Embryonic facial prominence (tissue), 1 donor: ENCODE data around the gene SMIM31.

Experiments used
- DNase-seq: peaks from one replicate; pipeline ENCODE4 v3.0.0-alpha.2; 2016; ENCODE audit errors: extremely low spot score

SMIM31 gene

DNA sequence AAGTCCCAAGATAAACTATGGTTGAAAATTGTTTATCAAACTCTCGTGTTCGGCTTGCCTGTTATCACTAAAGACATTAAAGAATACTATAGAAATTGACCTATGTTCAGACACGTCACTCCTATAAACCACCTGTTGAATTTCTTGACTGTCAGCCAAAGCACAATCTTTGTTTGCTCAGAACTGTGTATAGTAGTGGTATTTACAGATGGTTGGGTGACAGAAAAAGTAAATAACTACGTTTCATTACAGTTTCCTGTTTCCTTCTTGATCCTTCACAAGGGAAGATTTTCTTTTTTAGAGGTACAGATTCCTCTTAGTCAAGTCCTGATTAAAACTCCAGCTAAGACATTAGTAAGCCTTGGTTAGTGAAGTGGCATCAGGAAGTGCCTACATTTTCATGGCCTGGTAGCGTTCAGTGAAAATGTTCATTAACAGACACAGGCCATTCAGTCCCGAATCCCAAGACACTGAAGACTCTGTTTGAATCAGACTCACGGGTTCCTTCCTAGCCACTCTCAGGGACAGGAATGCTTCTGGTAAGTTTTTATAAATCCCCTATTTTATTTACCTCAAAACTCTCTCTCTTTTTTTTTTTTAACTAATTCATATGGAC is at the start of gene SMIM31:
Gene SMIM31 (plus strand): TSS at position 259 of the 616 bp plus-strand sequence. CDS start 16,313 bp downstream, outside the sequence.
- DNase-seq, result no peak

DNA sequence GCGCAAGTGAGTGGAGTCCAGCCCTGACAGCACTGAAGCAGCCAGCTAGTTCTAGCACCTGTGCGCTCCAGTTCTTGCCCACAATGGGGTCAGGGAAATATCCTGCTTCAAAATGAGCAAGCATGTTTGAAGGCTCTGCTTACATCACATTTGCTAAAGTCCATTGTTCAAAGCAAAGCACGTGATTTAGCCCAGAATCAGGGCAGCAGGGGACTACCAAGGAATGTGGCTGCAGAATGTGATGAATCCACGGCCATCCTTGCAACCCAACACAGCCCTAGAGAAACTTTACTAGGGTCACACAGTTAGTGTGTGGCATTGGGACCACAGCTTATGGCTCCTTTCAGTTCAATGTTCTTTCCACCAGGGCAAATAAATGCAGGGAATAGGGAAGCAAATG is 47.3 kb upstream of the SMIM31 start:
- DNase-seq, result no peak

DNA sequence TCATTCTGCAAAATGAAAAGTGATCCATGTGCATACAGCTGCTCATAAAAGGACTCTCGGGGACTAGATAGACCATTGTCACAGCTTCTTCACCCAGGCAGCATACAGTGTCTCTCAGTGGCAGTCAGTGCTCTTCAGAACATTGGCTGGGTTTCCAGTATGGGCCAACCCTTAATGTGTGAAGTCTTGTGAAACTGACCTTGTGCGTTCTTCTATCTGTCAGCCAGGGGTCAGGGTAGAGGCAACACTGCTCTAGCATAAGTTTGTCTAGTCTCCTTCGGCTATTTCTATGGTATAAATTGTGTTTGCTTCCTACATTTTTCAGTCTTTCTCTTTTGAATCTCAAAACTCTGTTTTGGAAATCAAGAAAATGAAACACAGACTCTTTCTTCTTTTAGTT is 37.0 kb upstream of the SMIM31 start:
- DNase-seq, result no peak

DNA sequence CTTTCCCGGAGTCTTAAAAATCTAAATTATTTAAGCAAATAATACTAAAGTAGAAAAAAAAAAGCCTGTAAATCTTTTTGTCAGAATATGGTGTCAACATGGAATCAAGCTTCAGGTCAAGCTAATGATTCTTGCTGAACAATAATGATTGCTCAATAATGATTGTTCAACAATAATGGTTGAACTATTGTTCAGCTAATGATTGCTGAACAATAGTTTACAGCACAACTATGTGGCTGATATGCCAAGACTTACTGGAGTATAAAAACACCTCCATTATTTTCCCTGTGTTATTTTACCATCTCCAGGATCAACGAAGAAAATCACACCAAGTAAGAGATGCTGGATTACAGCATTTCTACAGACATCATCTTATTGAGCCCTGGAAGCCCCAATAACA is 35.1 kb upstream of the SMIM31 start:
- no peak for DNase-seq

DNA sequence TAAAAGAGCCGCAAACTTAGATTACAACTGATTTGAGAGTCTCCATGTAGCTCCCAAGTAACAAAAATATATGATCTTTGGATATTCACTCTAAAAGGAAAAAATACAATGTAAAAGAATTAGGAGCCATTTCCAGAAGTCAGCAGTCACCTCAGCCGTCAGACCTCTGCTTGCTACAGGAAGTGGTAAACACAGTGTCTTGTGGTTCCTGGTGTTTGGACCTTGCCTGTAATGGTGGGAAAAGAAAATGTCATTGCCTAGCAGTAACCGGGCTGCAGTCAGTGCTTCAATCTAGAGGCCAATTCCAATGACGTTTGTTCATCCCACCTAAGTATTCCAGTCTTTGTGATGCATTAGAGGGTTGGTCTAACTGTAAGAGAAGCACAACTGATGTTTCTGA is 28.9 kb upstream of the SMIM31 start:
- no peak for DNase-seq

DNA sequence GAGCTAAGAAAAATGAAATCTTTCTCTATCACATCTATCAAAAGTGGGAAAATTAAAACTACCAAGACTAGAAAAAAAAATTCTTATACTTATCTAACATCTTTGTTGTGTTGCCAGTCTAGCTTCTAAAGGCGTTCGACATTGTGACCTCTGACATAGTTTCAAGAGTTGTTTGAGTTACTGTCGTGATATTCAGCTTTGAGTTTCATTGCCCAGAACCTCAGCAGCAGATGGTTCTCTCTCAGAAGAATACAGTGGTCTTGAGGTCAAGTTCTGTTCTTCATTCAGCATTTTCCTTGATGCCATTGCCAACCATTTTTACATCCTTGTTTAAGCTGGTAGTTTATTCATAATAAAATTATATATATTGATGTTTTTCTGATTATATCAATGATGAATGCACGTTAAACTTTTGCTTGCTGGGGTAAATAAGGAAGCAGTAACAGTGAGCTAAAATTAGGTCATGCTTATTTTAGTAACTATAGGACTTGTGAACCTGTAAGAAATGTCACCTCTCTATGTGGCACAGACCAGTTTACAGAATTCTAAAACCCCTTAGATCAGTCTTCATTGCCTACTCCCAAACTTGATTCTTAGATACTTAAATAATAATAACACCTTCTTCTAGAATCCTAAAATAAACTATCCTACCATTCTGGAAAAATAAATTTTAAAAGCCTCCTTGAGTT is 23.1 kb upstream of the SMIM31 start:
- DNase-seq, result no peak

DNA sequence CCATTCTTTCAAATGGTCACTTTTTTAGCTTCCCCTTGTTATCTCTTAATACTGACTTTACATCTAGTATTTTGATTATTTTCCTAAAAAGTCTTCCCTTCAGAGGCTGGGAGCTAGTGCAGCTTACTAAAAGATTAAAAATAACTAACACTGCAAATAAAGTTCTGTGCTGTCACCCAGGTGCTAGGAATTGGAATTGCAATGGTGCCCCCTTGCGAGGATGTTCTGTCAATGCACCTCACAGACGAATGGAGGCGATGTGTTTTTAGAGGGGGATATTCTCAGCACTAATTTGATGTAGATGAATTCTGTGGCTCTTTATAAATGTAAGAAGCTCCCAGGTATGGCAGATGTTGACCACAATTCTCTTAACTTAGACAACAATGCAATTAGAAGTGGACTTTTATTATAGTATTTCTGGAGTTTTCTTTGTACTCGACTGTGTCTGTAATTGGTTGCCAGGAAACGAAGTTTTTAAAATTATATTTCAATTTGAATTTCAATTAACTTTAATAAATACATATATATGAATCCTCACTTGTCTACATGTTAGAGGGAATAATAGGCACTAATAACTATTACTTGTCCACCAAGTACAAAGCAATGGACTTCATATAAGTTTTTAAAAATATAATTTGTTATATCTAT is 22.0 kb upstream of the SMIM31 start:
- no peak for DNase-seq

DNA sequence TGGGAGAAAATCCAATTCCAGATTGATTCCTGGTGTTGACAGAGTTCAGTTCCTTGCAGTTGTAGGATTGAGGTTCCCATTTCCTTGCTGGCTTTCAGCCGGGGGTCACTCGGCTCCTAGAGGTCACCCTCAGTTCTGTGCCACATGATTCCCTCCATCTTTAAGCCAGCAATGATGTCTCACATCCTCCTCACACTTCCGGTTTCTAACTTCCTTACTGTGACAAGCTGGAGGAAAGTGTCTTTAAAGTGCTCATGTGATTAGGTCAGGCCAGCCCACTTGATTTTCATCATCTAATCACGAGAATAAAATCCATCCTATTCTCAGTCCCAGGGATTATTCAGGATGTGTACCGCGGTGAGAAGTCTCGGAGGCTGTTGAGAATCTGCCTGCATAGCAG is 19.4 kb upstream of the SMIM31 start:
- DNase-seq, result no peak

DNA sequence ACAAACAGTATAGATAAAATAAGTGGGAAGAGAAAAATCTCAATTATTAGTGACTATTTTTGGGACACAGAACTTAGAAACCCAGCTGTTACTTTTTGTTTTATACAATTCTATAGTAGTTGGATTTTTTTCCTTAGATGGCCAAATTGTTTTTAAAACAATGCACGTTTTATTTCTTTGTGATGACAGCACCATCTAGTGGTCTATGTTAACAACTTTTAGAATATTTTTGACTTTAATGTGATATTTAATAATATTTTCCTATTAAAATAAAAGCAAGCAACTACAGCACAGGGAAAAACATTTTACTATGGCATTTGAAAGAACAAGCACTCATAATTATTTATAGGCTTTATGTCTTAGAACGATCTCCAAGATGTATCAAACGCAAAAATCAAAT is 5.6 kb upstream of the SMIM31 start:
- no peak for DNase-seq

DNA sequence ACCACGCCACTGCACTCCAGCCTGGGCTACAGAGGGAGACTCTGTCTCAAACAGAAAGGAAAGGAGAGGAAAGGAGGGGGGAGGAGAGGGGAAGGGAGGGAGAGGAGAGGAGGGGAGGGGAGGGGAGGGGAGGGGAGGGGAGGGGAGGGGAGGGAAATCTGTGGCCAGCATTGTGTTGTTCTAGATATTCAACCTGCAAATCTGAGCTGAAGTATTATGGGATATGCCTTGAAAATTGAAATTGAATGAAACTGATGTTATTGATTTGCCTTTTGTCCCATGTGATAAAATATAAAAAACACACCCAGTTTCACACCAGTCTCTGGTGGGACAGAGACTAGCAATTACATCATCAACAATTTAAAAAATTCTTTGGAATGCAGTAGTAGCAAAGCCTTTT is 1.5 kb downstream of the SMIM31 start:
- no peak for DNase-seq

DNA sequence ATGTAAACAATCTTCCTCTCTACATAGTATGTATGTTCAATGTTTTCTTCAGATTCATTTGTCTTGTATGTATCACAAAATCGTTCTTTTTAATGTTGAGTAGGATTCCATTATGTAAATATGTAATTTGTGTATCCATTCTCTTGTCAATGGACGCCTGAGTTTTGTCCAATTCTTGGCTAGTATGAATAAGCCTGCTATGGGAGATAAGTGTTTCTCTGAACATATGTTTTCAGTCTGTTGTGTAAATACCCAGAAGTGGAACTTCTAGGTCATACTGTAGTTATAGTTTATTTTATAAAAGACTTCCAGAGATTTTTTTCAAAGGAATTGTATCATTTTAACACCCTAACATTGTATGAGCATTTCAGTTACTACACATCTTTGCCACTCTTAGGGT is 2.8 kb downstream of the SMIM31 start:
- DNase-seq, result no peak

DNA sequence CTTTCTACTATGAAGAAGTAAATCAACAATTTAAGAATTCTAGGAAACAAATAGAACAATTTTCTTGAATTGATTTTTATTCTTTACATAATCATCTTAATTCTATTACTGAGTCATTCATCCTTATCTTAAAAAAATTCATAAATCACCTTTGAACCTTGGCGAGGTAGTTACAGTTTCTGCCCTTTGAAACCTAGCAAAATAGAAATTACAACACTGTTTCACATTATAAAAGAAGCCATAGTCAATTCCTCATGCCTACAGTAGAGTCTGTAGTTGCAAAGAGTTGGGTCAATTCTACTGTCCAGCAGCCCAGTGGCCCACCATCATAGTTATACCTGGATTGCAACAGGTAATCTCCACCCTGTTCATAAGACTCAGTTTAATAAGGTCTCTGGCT is 7.3 kb downstream of the SMIM31 start:
- no peak for DNase-seq

DNA sequence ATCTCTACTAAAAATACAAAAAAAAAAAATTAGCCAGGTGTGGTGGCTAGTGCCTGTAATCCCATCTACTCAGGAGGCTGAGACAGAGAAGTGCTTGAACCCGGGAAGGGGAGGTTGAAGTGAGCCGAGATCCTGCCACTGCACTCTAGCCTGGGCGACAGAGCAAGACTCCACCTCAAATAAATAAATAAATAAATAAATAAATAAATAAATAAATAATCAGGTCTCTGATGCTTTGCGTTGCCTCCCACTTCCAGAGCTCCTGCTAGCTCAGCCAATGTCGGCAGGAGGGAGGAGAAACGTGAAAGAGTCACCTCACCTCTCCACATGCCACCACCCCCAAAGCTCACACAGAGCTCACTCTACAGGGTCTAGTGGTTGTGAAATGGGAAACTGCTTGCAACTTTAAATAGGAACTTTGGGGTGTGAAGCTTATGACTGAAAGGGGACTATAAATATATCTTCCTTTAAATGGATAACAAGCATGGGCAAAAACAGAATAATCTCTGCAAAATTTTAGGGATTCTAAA is 7.9 kb downstream of the SMIM31 start:
- DNase-seq, result no peak

DNA sequence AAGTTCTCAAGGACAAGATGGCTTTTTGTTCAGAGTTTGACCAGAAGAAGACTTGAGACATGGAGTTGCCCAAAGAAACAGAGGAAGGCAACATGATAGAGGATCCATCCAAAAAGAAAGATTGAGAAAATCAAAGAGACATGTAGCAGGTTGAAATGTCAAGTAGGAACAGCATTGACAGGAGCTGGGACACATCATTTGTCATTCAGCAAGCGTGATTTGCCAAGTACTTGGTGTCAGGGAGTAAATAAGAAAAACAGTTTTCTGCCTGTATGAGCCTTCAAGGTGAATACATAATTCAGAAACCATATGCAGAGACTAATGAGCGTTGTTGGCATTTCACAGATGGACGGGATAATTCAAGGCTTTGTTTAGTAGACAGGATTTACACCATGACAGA is 11.2 kb downstream of the SMIM31 start:
- no peak for DNase-seq

DNA sequence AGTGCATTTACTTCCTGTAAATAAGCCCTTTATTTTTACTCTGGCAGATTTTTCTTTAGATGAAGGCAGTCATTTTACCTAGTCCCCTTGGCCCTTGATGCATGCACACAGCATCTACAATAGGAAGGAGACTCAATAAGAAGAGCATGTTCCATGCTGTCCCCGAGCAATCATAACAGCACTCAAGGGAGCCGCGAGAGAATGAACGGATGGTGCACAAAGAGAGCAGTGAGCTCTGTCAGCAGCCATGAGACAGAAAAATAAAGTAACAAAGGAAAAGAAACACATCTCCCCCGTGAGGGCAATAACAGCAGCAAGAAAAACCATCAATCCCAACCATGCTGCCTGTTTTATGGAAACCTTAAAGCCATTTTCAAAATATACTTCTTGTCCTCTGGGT is 11.9 kb downstream of the SMIM31 start:
- no peak for DNase-seq

DNA sequence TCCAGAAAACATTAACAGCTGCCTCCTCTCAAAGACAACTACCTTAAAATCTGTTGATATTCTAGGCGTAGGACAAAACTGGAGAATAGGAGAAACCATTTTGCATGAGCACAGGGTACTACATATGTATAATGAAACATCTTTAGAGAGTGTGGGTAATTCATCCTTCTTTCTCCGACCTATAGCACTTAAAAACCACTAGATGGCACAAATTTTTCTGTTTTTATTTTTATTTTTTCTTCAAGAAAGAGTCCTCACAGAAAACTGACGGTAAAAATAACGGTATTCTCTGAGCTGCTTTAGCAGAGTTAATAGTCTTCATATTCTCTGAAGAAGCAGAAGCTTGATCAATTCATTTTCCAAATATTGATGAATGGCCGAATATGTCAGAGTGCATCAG is 14.6 kb downstream of the SMIM31 start:
- no peak for DNase-seq

DNA sequence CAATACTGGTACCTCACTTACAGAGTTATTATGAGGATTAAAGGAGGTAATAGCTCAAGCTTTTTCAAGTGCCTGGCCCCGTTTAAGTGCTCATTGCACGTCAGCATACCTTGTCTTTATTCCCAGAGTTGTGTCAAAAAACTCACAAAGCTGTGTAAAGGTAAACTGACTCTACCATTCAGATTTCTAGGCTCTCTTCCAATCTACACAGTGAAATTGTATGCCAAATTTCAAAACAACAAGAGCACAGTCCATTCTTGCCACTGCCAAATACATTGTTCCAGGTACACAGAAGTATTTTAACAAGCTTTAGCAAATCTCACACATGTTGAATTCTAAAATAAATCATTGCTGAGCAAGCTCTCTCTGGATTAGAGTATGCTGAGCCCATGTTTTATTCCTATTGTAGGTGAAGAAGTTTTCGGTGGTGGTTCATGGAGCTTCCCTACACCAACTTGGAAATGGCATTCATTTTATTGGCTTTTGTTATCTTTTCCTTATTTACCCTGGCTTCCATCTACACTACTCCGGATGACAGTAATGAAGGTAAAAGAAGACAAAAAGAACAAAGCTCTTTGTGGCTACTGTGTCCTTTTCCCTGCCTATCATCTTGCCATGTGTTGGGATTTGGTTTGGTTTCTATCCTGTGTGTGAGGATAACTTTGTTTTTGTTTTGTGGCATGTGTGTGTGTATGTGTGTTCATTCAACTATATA is 16.2 kb downstream of the SMIM31 start:
- no peak for DNase-seq

DNA sequence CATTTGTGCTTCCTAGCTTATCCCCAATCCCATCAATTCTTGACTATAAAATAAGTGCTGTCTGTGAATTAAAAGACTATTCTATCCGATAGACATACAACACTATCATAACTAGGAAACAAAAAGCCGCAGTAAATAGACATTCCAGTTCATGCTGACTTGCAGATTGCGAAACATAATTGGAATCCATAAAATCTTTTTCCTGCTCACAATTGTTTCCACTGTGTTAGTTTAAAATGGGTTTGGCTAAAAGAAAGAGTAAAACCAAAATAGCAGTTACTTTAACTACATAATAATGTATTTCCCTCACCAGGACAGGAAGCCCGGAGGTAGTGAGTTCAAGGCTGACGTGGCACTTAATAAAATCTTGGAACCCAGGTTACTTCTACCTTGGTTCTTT is 17.2 kb downstream of the SMIM31 start:
- no peak for DNase-seq

DNA sequence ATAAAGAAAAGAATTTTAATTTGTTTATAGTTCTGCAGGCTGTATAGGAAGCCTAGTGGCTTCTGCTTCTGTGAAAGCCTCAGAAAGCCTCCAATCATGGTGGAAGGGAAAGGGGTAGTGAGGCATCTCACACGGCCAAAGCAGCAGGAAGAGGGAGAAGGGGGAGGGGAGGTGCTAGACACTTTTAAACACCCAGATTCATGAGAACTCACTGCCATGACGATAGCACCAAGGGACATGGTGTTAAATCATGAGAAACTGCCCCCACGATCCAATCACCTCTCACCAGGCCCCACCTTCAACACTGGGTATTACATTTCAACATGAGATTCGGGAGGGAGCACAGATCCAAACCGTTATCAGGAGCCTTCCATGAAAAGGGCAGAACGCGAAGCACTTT is 18.1 kb downstream of the SMIM31 start:
- DNase-seq, result no peak

DNA sequence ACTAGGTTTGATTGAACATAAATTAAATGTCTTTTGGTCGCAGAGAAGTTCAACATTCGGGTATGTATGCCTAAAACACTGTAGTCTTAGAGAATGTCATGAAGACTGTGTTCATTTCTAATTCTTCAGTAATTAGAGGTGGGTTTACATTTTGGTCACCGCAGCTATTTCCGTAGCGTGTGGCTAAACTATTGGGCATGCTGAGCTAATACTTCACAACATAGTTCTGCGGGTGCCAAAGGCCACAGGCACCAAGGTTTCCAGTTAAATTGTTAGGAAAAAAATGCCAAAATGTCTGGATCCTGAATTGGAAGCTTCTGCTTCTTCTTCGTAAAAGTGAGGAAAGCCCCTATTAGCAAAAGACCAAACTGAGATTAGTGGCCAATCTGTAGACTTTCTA is 25.1 kb downstream of the SMIM31 start:
- DNase-seq, result no peak

DNA sequence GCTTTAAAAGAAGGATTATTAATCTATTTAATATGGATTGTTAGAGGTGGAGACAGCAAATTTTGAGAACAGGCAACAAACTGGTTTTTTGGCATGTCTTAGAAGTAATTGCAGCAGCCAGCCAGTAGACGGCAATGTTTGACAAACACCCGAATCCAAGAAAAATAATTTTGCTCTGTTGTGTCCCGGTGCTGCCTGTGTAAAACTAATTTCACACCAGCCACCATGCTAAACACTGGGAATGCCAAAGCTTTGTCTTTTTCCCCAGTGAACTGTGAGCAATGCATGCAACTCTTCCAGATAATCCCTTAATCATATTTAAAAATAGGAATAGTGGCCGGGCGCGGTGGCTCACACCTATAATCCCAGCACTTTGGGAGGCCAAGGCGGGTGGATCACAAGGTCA is 25.9 kb downstream of the SMIM31 start:
- DNase-seq, result no peak

DNA sequence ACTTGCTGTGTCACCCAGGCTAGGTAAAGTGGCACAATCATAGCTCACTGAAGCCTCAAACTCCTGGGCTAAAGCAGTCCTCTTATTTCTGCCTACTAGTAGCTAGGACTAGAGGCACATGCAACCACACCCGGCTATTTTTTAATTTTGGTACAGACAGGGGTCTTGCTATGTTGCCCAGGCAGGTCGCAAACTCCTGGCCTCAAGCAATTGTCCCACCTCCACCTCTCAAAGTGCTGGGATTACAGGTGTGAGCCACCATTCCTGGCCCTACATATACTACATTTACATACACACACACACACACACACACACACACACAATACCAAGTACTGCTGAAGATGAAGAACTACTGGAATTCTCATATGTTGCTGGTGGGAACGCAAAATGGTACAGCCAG is 26.9 kb downstream of the SMIM31 start:
- DNase-seq, result no peak

DNA sequence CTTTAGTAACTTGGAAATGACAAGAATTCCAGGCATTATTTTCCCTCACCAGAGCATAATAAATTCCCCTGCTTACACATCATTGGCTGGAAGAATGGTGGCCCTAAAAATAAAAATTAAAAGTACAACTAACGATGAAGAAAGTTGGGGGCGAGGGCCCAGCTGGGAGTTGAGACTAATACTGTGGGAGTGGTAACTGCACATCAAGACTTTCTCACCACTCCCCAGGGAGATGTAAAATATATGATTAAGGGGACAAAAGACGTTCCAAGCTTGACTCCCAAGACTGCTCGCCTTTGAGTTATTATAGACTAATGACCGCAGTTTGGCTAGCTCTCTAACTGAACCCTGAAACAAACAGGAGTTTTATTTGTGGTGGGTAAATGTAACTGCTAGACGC is 30.0 kb downstream of the SMIM31 start:
- DNase-seq, result no peak
